Measurements from ENCODE around the gene ACSM4. TPM values are rescaled to one million over a fixed set of nuclear protein-coding genes. Genes with fewer than 3 reads are reported as not detected.

Gene ACSM4
- total RNA-seq, 4 donors from 2014 or later = not detected

DNA sequence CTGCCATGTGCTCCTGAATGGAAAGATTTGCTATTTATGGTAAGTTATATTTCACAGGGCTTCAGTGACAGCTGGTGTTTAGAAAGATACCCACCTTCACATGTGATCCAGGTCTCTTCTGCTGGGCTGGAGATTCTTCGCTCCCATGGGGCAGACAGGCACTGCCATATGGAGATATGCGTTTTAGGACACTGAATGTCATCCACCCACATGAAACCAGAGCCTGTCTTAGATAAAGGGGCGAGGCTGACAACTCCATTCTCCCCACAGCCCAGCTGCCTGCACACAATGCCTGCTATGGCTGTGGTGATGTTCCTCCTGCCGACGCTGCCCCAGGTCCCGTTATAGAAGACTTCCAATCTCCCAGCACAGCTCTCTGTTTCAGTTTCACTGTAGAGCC is 69.4 kb downstream of the ACSM4 start:
- WGBS = 76% methylated on average over 6 of the region's 6 CpGs
- Histone ChIP-seq H3K36me3 (no peaks in the 10 kb centered on the region), H3K4me3 (no peak overlapping the region), H3K27ac (replicated peaks in 1 of 4) (no peak overlapping the region), H3K9me3 (no peaks in the 10 kb centered on the region), H3K27me3 (peaks cover 0 to 3% (median 0%) of the 10 kb centered on the region in 4 donors), H3K4me1 (no peaks in the 10 kb centered on the region)
- DNase-seq (ENCODE audit: extremely low spot score) = no peak
- TF ChIP-seq POLR2A (IDR thresholded peaks at IDR 0.05; ENCODE audit: low read depth) = no peak
- intact Hi-C loops (cut with DNase I) = no loop called here

GRCh38 chr12:7374423-7375144 is 70.7 kb downstream of the ACSM4 start:
- Histone ChIP-seq H3K9me3 (no peaks in the 10 kb centered on the region), H3K4me1 (no peaks in the 10 kb centered on the region), H3K4me3 (no peak overlapping the region), H3K27me3 (peaks cover 0 to 3% (median 0%) of the 10 kb centered on the region in 4 donors), H3K36me3 (no peaks in the 10 kb centered on the region), H3K27ac (replicated peaks in 1 of 4) (no peak overlapping the region)
- DNase-seq (ENCODE audit: extremely low spot score) = no peak
- TF ChIP-seq POLR2A (IDR thresholded peaks at IDR 0.05; ENCODE audit: low read depth) (no peak), CTCF (IDR thresholded peaks at IDR 0.05) (peak in 2 of 3 experiments; percentile 10 to 26)
- intact Hi-C loops (cut with DNase I) = no loop called here
- WGBS = 60% methylated on average over 14 of the region's 17 CpGs

DNA sequence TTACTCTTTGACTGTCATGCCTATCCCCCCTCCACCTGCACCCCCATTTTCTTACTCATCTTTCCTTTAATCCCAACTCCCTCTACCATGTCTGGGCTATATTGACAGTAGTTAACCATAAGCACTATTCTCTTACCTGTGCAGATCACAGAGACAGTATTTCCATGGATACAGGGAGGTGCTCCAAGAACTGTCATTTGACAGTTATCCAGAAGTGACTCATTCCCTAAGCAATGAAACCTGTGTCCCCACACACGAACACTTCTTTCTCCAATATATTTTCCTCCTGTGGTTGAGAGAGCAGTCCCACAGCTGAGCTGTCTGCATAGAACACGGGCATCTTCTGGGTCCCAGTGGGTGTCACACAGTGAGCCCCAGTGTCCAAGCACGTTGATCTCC is 71.3 kb downstream of the ACSM4 start:
- no peak for DNase-seq (ENCODE audit: extremely low spot score)
- no peak overlapping the region for H3K4me3 ChIP-seq
- H3K27me3 ChIP-seq = peaks cover 0 to 3% (median 0%) of the 10 kb centered on the region in 4 donors
- no peak overlapping the region for H3K27ac ChIP-seq (replicated peaks in 1 of 4)
- TF ChIP-seq CTCF (IDR thresholded peaks at IDR 0.05) (no peak), POLR2AphosphoS5 (IDR thresholded peaks at IDR 0.05) (no peak), EP300 (IDR thresholded peaks at IDR 0.05) (no peak), POLR2A (IDR thresholded peaks at IDR 0.05; ENCODE audit: low read depth) (no peak)
- no peaks in the 10 kb centered on the region for H3K4me1 ChIP-seq
- no peaks in the 10 kb centered on the region for H3K36me3 ChIP-seq
- WGBS = 76% methylated on average over 3 of the region's 3 CpGs
- no peaks in the 10 kb centered on the region for H3K9me3 ChIP-seq
- intact Hi-C loops (cut with DNase I) = no loop called here

DNA sequence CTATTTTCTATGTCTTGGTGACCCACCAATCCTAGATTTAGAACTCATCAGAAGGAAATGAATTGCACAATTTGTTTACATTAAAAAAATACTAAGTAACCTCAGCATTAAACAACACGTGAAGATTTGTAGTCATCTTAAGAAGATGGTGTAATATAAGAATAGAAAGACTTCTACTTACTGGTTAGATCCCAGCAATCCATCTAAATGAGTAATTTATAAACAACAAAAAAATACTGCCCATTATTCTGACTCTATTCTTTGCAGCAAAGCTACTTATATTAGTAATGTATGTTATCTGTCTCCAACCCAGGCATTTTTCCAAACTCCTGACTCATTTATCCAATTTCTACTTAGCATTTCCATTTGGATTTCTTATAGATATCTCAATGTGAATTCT is 72.3 kb downstream of the ACSM4 start:
- H3K27me3 ChIP-seq = peaks cover 0 to 3% (median 0%) of the 10 kb centered on the region in 4 donors
- WGBS = 63% methylated on average over 1 of the region's 1 CpG
- no peaks in the 10 kb centered on the region for H3K4me1 ChIP-seq
- H3K36me3 ChIP-seq = no peaks in the 10 kb centered on the region
- intact Hi-C loops (cut with DNase I) = no loop called here
- H3K27ac ChIP-seq (replicated peaks in 1 of 4) = no peak overlapping the region
- TF ChIP-seq POLR2AphosphoS5 (IDR thresholded peaks at IDR 0.05) (no peak), EP300 (IDR thresholded peaks at IDR 0.05) (no peak), POLR2A (IDR thresholded peaks at IDR 0.05; ENCODE audit: low read depth) (no peak), CTCF (IDR thresholded peaks at IDR 0.05) (no peak)
- H3K4me3 ChIP-seq = no peak overlapping the region
- no peaks in the 10 kb centered on the region for H3K9me3 ChIP-seq
- DNase-seq (ENCODE audit: extremely low spot score) = no peak

Other genes with a start within 250 kb of the ACSM4 start
- gene C1S, start 243.4 kb upstream of the ACSM4 start, total RNA-seq = 100 to 1,000 TPM; 454 to 549 (median 512) TPM
- 100 to 1,000 TPM; 324 to 603 (median 572) TPM for gene C1R, start 211.6 kb upstream of the ACSM4 start, total RNA-seq
- 100 to 1,000 TPM in 1 of 4 donors, 10 to 100 TPM in 3; 64.8 to 159 (median 88.2) TPM for gene C1RL, start 194.9 kb upstream of the ACSM4 start, total RNA-seq
- gene RBP5, start 175.2 kb upstream of the ACSM4 start, total RNA-seq = 1 to 10 TPM in 2 of 4 donors, under 1 TPM in 2; 0.46 to 5.0 (median 0.91) TPM
- gene CLSTN3, start 173.7 kb upstream of the ACSM4 start, total RNA-seq = 10 to 100 TPM in 3 of 4 donors, 1 to 10 TPM in 1; 9.6 to 25.6 (median 19.3) TPM
- 10 to 100 TPM; 32.8 to 53.5 (median 38.4) TPM for gene PEX5, start 114.4 kb upstream of the ACSM4 start, total RNA-seq
- 1 to 10 TPM; 1.3 to 2.9 (median 1.6) TPM for gene CD163L1, start 140.1 kb downstream of the ACSM4 start, total RNA-seq
- 100 to 1,000 TPM in 3 of 4 donors, 10 to 100 TPM in 1; 96.0 to 327 (median 203) TPM for gene CD163, start 199.7 kb downstream of the ACSM4 start, total RNA-seq

Measured in esophagus muscularis mucosa (tissue), 4 donors.